Measurements from ENCODE around the gene TRIM14. TPM values are rescaled to one million over a fixed set of nuclear protein-coding genes. Genes with fewer than 3 reads are reported as not detected.

The TRIM14 gene
- total RNA-seq, 2 experiments from 2014 or later = 23.5 to 23.6 TPM

DNA sequence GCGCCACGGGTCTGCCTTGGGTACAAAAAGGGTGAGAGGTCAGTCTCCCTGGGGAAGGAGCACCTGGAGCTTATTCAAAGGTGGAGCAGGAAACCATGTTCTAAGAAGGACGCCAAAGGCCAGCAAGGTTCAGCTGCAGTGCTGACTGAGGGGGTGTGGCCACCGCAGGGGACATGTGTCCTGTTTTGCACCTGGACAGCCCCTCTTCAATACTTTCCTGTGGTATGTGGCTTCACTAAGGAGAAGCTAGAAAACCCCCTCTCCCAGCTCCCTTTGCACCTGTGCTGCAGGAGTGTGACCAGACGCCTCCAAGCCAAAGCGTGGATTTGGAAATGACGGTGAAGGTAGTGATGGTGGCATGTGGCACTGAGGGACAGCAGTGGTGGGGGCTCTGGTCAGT lies 23.6 kb downstream of the TRIM14 start:
- Histone ChIP-seq H3K9me3 (ENCODE audit: control insufficient read depth in 1 of 2, insufficient read depth in 1 of 2, low read length in 2 of 2) (no peaks in the 10 kb centered on the region), H3K4me1 (ENCODE audit: insufficient read depth, low read length) (peaks cover 76% of the 10 kb centered on the region), H3K4me3 (ENCODE audit: low read length) (no peak overlapping the region), H3K27me3 (ENCODE audit: control insufficient read depth in 1 of 2, insufficient read depth in 2 of 2, low read length in 2 of 2) (no peaks in the 10 kb centered on the region), H3K36me3 (ENCODE audit: insufficient read depth, low read length) (peaks cover 82% of the 10 kb centered on the region), H3K27ac (ENCODE audit: low read depth in 1 of 2, low read length in 2 of 2) (no peak overlapping the region)
- peak overlapping the region; percentile 69 for H3K27ac Mint-ChIP-seq
- peak in 1 of 14 experiments; percentile 22 for DNase-seq
- H3K36me3 Mint-ChIP-seq (ENCODE audit: low read depth) = peaks cover 78% of the 10 kb centered on the region
- H3K27me3 Mint-ChIP-seq = no peaks in the 10 kb centered on the region
- ATAC-seq (ENCODE audit: poor library complexity) = no peak
- no peak overlapping the region for H3K4me3 Mint-ChIP-seq
- TF ChIP-seq, protein P1, sequence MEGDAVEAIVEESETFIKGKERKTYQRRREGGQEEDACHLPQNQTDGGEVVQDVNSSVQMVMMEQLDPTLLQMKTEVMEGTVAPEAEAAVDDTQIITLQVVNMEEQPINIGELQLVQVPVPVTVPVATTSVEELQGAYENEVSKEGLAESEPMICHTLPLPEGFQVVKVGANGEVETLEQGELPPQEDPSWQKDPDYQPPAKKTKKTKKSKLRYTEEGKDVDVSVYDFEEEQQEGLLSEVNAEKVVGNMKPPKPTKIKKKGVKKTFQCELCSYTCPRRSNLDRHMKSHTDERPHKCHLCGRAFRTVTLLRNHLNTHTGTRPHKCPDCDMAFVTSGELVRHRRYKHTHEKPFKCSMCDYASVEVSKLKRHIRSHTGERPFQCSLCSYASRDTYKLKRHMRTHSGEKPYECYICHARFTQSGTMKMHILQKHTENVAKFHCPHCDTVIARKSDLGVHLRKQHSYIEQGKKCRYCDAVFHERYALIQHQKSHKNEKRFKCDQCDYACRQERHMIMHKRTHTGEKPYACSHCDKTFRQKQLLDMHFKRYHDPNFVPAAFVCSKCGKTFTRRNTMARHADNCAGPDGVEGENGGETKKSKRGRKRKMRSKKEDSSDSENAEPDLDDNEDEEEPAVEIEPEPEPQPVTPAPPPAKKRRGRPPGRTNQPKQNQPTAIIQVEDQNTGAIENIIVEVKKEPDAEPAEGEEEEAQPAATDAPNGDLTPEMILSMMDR (IDR thresholded peaks at IDR 0.05) = no peak
- intact Hi-C loops (cut with DNase I, micrococcal nuclease) = no loop called here
- H3K4me1 Mint-ChIP-seq (ENCODE audit: low read depth) = peaks cover 70% of the 10 kb centered on the region
- ChIA-PET CTCF (no interaction called here), POLR2A (no interaction called here)
- no peaks in the 10 kb centered on the region for H3K9me3 Mint-ChIP-seq

DNA sequence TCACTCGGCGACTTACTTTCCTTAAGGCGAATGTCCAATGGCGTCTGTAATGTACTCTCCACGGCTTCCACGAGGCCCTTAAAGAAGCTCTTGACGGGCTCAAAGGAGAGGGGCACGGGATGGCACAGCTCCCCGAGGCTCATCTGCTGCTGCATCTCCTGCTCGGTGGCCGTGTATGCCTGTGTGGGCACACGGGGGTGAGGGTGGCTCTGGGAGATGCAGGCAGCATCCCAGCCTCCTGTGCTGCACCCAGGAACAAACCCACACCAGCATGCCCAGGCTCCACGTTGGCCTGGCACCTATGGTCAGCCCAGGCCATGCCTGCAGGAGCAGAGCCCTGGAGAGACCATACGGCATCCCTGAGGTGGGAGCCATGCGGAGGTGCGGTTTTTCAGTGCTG lies 24.2 kb downstream of the TRIM14 start:
- no peak overlapping the region for H3K4me3 Mint-ChIP-seq
- peaks cover 86% of the 10 kb centered on the region for H3K36me3 ChIP-seq (ENCODE audit: insufficient read depth, low read length)
- no peaks in the 10 kb centered on the region for H3K9me3 ChIP-seq (ENCODE audit: control insufficient read depth in 1 of 2, insufficient read depth in 1 of 2, low read length in 2 of 2)
- no peak overlapping the region for H3K27ac ChIP-seq (ENCODE audit: low read depth in 1 of 2, low read length in 2 of 2)
- H3K4me1 Mint-ChIP-seq (ENCODE audit: low read depth) = peaks cover 70% of the 10 kb centered on the region
- no peak overlapping the region for H3K4me3 ChIP-seq (ENCODE audit: low read length)
- CTCF ChIA-PET = no interaction called here
- TF ChIP-seq, protein P1 (IDR thresholded peaks at IDR 0.05) = no peak
- no peaks in the 10 kb centered on the region for H3K27me3 ChIP-seq (ENCODE audit: control insufficient read depth in 1 of 2, insufficient read depth in 2 of 2, low read length in 2 of 2)
- H3K4me1 ChIP-seq (ENCODE audit: insufficient read depth, low read length) = peaks cover 72% of the 10 kb centered on the region
- intact Hi-C loops (cut with DNase I, micrococcal nuclease) = no loop called here
- DNase-seq (peak in 1 of 14 experiments; percentile 21), ATAC-seq (ENCODE audit: poor library complexity) (no peak)
- H3K9me3 Mint-ChIP-seq = no peaks in the 10 kb centered on the region
- peaks cover 80% of the 10 kb centered on the region for H3K36me3 Mint-ChIP-seq (ENCODE audit: low read depth)
- POLR2A ChIA-PET = no interaction called here
- no peaks in the 10 kb centered on the region for H3K27me3 Mint-ChIP-seq
- peak overlapping the region; percentile 69 for H3K27ac Mint-ChIP-seq

DNA sequence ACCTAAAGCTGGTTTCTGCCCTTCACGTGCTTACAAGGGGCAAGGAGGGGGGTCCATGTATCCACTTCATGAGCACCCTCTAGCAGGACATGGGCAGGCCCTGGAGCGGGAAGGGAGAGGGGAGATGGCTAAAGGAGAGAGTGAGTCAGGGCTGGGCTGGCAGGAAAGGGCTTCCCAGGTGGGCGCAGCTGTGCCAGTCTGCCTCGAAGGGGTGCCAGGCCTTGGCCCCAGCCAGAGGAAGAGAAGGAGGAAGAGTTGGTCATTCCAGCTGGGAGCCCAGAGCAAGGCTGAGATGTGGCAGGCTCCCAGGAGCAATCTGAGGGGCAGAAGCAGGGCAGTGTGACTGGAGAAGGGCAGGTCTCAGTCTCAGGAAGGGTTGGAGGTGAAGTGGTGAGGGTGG lies 24.7 kb downstream of the TRIM14 start:
- ChIA-PET POLR2A (interaction anchor here (1.1 kb wide), 1 partner anchor 24 kb away, joined by 3 read pairs; no protein-coding TSS in a partner anchor), CTCF (interaction anchor here (1.5 kb wide), 1 partner anchor 7 kb away, joined by 4 read pairs; no protein-coding TSS in a partner anchor)
- ATAC-seq (ENCODE audit: poor library complexity) (no peak), DNase-seq (no peak)
- TF ChIP-seq, protein P1 (IDR thresholded peaks at IDR 0.05) = no peak
- H3K27ac Mint-ChIP-seq = peak overlapping the region; percentile 69
- no peak overlapping the region for H3K4me3 ChIP-seq (ENCODE audit: low read length)
- peaks cover 85% of the 10 kb centered on the region for H3K36me3 ChIP-seq (ENCODE audit: insufficient read depth, low read length)
- no peak overlapping the region for H3K4me3 Mint-ChIP-seq
- H3K9me3 Mint-ChIP-seq = no peaks in the 10 kb centered on the region
- no peaks in the 10 kb centered on the region for H3K9me3 ChIP-seq (ENCODE audit: control insufficient read depth in 1 of 2, insufficient read depth in 1 of 2, low read length in 2 of 2)
- H3K4me1 ChIP-seq (ENCODE audit: insufficient read depth, low read length) = peaks cover 67% of the 10 kb centered on the region
- intact Hi-C loops (cut with DNase I, micrococcal nuclease) = no loop called here
- H3K36me3 Mint-ChIP-seq (ENCODE audit: low read depth) = peaks cover 82% of the 10 kb centered on the region
- H3K4me1 Mint-ChIP-seq (ENCODE audit: low read depth) = peaks cover 70% of the 10 kb centered on the region
- peak overlapping the region in 1 of 2 donors; percentile 5 for H3K27ac ChIP-seq (ENCODE audit: low read depth in 1 of 2, low read length in 2 of 2)
- H3K27me3 ChIP-seq (ENCODE audit: control insufficient read depth in 1 of 2, insufficient read depth in 2 of 2, low read length in 2 of 2) = no peaks in the 10 kb centered on the region
- H3K27me3 Mint-ChIP-seq = no peaks in the 10 kb centered on the region

Data from CD4-positive, alpha-beta T cell (primary cell).